ENCODE measurements around the gene MRPL18. TPM values are rescaled to one million over a fixed set of nuclear protein-coding genes. Genes with fewer than 3 reads are reported as not detected.

The MRPL18 gene
- total RNA-seq, 1 experiment from 2014 or later: 95.2 TPM

DNA sequence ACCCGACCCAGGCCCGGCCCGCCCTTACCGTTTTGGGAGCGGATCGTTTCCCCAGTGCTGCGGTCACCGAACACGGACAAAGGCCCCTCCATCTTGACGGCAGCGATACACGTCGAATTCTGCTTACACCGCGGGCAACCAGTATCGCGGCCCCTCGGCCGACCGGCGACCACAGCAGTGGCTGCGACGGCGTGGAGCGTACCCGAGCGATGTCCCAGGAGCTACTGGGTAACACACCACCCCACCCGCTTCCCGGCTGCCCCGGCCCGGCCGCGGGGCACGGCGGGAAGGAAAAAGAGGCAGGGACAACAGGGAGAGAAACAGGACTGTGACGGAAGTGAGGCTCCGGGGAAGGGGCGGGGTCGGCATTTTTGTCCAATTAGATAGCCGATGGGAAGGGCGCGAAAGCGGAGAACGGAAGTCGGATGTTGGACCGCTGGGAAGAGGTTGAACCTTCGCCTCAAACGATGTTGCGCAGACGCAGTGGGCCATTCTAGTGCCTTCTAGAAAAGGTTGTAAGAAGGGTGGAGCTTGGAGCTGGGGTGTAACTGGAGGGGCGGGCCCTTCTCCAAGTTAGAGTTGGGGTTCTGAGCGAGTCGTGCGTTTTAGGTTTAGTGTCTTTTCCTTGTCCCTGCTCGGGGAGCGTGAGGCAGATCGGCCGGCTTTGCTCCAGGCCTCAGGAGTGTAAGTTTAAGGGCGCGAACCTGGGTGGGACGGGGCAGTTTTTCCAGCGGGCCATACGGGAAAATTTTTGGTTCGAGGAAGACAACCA lies 704 bp upstream of the MRPL18 start, which contains the start of gene TCP1 (continued):
- TF ChIP-seq, protein P1, sequence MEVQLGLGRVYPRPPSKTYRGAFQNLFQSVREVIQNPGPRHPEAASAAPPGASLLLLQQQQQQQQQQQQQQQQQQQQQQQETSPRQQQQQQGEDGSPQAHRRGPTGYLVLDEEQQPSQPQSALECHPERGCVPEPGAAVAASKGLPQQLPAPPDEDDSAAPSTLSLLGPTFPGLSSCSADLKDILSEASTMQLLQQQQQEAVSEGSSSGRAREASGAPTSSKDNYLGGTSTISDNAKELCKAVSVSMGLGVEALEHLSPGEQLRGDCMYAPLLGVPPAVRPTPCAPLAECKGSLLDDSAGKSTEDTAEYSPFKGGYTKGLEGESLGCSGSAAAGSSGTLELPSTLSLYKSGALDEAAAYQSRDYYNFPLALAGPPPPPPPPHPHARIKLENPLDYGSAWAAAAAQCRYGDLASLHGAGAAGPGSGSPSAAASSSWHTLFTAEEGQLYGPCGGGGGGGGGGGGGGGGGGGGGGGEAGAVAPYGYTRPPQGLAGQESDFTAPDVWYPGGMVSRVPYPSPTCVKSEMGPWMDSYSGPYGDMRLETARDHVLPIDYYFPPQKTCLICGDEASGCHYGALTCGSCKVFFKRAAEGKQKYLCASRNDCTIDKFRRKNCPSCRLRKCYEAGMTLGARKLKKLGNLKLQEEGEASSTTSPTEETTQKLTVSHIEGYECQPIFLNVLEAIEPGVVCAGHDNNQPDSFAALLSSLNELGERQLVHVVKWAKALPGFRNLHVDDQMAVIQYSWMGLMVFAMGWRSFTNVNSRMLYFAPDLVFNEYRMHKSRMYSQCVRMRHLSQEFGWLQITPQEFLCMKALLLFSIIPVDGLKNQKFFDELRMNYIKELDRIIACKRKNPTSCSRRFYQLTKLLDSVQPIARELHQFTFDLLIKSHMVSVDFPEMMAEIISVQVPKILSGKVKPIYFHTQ (CRISPR knock-in tag; IDR thresholded peaks at IDR 0.05): no peak
- TF ChIP-seq, protein P2, sequence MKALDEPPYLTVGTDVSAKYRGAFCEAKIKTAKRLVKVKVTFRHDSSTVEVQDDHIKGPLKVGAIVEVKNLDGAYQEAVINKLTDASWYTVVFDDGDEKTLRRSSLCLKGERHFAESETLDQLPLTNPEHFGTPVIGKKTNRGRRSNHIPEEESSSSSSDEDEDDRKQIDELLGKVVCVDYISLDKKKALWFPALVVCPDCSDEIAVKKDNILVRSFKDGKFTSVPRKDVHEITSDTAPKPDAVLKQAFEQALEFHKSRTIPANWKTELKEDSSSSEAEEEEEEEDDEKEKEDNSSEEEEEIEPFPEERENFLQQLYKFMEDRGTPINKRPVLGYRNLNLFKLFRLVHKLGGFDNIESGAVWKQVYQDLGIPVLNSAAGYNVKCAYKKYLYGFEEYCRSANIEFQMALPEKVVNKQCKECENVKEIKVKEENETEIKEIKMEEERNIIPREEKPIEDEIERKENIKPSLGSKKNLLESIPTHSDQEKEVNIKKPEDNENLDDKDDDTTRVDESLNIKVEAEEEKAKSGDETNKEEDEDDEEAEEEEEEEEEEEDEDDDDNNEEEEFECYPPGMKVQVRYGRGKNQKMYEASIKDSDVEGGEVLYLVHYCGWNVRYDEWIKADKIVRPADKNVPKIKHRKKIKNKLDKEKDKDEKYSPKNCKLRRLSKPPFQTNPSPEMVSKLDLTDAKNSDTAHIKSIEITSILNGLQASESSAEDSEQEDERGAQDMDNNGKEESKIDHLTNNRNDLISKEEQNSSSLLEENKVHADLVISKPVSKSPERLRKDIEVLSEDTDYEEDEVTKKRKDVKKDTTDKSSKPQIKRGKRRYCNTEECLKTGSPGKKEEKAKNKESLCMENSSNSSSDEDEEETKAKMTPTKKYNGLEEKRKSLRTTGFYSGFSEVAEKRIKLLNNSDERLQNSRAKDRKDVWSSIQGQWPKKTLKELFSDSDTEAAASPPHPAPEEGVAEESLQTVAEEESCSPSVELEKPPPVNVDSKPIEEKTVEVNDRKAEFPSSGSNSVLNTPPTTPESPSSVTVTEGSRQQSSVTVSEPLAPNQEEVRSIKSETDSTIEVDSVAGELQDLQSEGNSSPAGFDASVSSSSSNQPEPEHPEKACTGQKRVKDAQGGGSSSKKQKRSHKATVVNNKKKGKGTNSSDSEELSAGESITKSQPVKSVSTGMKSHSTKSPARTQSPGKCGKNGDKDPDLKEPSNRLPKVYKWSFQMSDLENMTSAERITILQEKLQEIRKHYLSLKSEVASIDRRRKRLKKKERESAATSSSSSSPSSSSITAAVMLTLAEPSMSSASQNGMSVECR (CRISPR knock-in tag; IDR thresholded peaks at IDR 0.05; ENCODE audit: borderline replicate concordance): peak; percentile 92
- TF ChIP-seq MXD4 (CRISPR knock-in tag; IDR thresholded peaks at IDR 0.05; ENCODE audit: borderline replicate concordance) (no peak), MYBL2 (CRISPR knock-in tag; IDR thresholded peaks at IDR 0.05) (peak; percentile 44; the same call in 1 of the 2 replicates), TEAD4 (CRISPR knock-in tag; IDR thresholded peaks at IDR 0.05) (peak; percentile 60; the same call in 1 of the 2 replicates), JUN (CRISPR knock-in tag; IDR thresholded peaks at IDR 0.05) (0 out of 2 replicates have a peak, but pooled peaks have one; percentile 76), JAZF1 (CRISPR knock-in tag; IDR thresholded peaks at IDR 0.05) (no peak), GABPB1 (CRISPR knock-in tag; IDR thresholded peaks at IDR 0.05) (peak; percentile 74), NFE2L1 (CRISPR knock-in tag; IDR thresholded peaks at IDR 0.05) (peak; percentile 63), ZNF219 (CRISPR knock-in tag; IDR thresholded peaks at IDR 0.05; ENCODE audit: borderline replicate concordance) (0 out of 2 replicates have a peak, but pooled peaks have one; percentile 85), ETV6 (CRISPR knock-in tag; IDR thresholded peaks at IDR 0.05) (peak; percentile 95), FOXK1 (CRISPR knock-in tag; IDR thresholded peaks at IDR 0.05) (peak; percentile 98), SMAD4 (CRISPR knock-in tag; IDR thresholded peaks at IDR 0.05) (peak; percentile 45; the same call in 1 of the 2 replicates), SP1 (CRISPR knock-in tag; conservative IDR thresholded peaks at IDR 0.05) (peak; percentile 87)
- TF ChIP-seq, protein P3, sequence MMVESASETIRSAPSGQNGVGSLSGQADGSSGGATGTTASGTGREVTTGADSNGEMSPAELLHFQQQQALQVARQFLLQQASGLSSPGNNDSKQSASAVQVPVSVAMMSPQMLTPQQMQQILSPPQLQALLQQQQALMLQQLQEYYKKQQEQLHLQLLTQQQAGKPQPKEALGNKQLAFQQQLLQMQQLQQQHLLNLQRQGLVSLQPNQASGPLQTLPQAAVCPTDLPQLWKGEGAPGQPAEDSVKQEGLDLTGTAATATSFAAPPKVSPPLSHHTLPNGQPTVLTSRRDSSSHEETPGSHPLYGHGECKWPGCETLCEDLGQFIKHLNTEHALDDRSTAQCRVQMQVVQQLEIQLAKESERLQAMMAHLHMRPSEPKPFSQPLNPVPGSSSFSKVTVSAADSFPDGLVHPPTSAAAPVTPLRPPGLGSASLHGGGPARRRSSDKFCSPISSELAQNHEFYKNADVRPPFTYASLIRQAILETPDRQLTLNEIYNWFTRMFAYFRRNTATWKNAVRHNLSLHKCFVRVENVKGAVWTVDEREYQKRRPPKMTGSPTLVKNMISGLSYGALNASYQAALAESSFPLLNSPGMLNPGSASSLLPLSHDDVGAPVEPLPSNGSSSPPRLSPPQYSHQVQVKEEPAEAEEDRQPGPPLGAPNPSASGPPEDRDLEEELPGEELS (CRISPR knock-in tag; IDR thresholded peaks at IDR 0.05): peak; percentile 87
- TF ChIP-seq, protein P4, sequence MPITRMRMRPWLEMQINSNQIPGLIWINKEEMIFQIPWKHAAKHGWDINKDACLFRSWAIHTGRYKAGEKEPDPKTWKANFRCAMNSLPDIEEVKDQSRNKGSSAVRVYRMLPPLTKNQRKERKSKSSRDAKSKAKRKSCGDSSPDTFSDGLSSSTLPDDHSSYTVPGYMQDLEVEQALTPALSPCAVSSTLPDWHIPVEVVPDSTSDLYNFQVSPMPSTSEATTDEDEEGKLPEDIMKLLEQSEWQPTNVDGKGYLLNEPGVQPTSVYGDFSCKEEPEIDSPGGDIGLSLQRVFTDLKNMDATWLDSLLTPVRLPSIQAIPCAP (CRISPR knock-in tag; IDR thresholded peaks at IDR 0.05): no peak
- TF ChIP-seq, protein P5, sequence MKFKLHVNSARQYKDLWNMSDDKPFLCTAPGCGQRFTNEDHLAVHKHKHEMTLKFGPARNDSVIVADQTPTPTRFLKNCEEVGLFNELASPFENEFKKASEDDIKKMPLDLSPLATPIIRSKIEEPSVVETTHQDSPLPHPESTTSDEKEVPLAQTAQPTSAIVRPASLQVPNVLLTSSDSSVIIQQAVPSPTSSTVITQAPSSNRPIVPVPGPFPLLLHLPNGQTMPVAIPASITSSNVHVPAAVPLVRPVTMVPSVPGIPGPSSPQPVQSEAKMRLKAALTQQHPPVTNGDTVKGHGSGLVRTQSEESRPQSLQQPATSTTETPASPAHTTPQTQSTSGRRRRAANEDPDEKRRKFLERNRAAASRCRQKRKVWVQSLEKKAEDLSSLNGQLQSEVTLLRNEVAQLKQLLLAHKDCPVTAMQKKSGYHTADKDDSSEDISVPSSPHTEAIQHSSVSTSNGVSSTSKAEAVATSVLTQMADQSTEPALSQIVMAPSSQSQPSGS (CRISPR knock-in tag; IDR thresholded peaks at IDR 0.05; ENCODE audit: borderline replicate concordance, low read depth): no peak
- TF ChIP-seq, protein P6, sequence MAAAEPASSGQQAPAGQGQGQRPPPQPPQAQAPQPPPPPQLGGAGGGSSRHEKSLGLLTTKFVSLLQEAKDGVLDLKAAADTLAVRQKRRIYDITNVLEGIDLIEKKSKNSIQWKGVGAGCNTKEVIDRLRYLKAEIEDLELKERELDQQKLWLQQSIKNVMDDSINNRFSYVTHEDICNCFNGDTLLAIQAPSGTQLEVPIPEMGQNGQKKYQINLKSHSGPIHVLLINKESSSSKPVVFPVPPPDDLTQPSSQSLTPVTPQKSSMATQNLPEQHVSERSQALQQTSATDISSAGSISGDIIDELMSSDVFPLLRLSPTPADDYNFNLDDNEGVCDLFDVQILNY (CRISPR knock-in tag; IDR thresholded peaks at IDR 0.05): peak; percentile 96
- TF ChIP-seq, protein P7, sequence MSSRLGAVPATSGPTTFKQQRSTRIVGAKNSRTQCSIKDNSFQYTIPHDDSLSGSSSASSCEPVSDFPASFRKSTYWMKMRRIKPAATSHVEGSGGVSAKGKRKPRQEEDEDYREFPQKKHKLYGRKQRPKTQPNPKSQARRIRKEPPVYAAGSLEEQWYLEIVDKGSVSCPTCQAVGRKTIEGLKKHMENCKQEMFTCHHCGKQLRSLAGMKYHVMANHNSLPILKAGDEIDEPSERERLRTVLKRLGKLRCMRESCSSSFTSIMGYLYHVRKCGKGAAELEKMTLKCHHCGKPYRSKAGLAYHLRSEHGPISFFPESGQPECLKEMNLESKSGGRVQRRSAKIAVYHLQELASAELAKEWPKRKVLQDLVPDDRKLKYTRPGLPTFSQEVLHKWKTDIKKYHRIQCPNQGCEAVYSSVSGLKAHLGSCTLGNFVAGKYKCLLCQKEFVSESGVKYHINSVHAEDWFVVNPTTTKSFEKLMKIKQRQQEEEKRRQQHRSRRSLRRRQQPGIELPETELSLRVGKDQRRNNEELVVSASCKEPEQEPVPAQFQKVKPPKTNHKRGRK (CRISPR knock-in tag; IDR thresholded peaks at IDR 0.05; ENCODE audit: borderline replicate concordance): no peak
- TF ChIP-seq, protein P8, sequence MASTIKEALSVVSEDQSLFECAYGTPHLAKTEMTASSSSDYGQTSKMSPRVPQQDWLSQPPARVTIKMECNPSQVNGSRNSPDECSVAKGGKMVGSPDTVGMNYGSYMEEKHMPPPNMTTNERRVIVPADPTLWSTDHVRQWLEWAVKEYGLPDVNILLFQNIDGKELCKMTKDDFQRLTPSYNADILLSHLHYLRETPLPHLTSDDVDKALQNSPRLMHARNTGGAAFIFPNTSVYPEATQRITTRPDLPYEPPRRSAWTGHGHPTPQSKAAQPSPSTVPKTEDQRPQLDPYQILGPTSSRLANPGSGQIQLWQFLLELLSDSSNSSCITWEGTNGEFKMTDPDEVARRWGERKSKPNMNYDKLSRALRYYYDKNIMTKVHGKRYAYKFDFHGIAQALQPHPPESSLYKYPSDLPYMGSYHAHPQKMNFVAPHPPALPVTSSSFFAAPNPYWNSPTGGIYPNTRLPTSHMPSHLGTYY (CRISPR knock-in tag; IDR thresholded peaks at IDR 0.05): 0 out of 2 replicates have a peak, but pooled peaks have one; percentile 8
- TF ChIP-seq, protein P9, sequence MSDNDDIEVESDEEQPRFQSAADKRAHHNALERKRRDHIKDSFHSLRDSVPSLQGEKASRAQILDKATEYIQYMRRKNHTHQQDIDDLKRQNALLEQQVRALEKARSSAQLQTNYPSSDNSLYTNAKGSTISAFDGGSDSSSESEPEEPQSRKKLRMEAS (CRISPR knock-in tag; IDR thresholded peaks at IDR 0.05): peak; percentile 78
